Left colon (tissue), 2 donors: ENCODE data around the gene SASS6. TPM values are rescaled to one million over a fixed set of nuclear protein-coding genes. Genes with fewer than 3 reads are reported as not detected.
"Not testable (repeated sequence)": the region's sequence is repeated elsewhere in the genome, so short reads cannot be mapped to it uniquely, and the experiment has no call there.

Source experiments
- ATAC-seq: fragments of 200-7000 bp; cut with Tn5 transposase; one replicate; pipeline ENCODE4 v1.9.1; 2020; ENCODE audit warnings: mild to moderate bottlenecking, moderate library complexity
- DNase-seq, 2 donors: peaks; one replicate each; pipeline ENCODE4 v3.0.0-alpha.2; 2020
- intact Hi-C, 2 donors: fragments of 100-400 bp; cut with DNase I in 1 of 2; cut with micrococcal nuclease in 1 of 2; formaldehyde crosslinking; loops; one replicate each; pipeline versions ENCODE4 v1.11.2 to v1.14.0; 2022; cut with DNase I, micrococcal nuclease
- total RNA-seq, 2 donors: library from RNA; stranded (reverse); fragmentation: NEBNext Ultra II Directional; extraction: Animal tissue kit (Norgen Biotek cat#: 25700); gene quantifications; one replicate each; pipeline ENCODE4 v1.2.1, GENCODE V29; 2021
- donor health status: DM: no; HTN: no; CAD: no.
- donor health status: DM: yes; HTN: yes; CAD: no.

The SASS6 gene
- total RNA-seq, 2 donors from 2014 or later = 2.7 to 3.8 TPM

- no peak for ATAC-seq
- DNase-seq = no peak
- intact Hi-C loops = no loop called here
Observed at GRCh38 chr1:100053727-100054126, 79.0 kb downstream of the SASS6 start.

GRCh38 chr1:100053119-100053518, 79.6 kb downstream of the SASS6 start:
- intact Hi-C loops = no loop called here
- DNase-seq (no peak), ATAC-seq (no peak)

- intact Hi-C loops = no loop called here
- ATAC-seq (no peak), DNase-seq (no peak)
Observed at GRCh38 chr1:100051893-100052292, 80.8 kb downstream of the SASS6 start.

GRCh38 chr1:100051401-100051800, 81.3 kb downstream of the SASS6 start:
- intact Hi-C loops = no loop called here
- ATAC-seq (no peak), DNase-seq (no peak)

GRCh38 chr1:100050139-100050538, 82.6 kb downstream of the SASS6 start:
- ATAC-seq (no peak), DNase-seq (no peak)
- intact Hi-C loops = no loop called here

- ATAC-seq, intact Hi-C loops, DNase-seq: not testable (repeated sequence)
Observed at GRCh38 chr1:100047235-100047708, 85.5 kb downstream of the SASS6 start.

- no peak for ATAC-seq
- DNase-seq = no peak
- intact Hi-C loops = no loop called here
Observed at GRCh38 chr1:100045206-100045605, 87.5 kb downstream of the SASS6 start.

GRCh38 chr1:100039591-100039990, 93.1 kb downstream of the SASS6 start:
- DNase-seq = no peak
- ATAC-seq = no peak
- intact Hi-C loops = no loop called here

- peak; percentile 58 for ATAC-seq
- DNase-seq = peak; percentile 76 to 78
- intact Hi-C loops = no loop called here
Observed at GRCh38 chr1:100038660-100039287, 94.0 kb downstream of the SASS6 start.

- ATAC-seq = peak; percentile 92
- intact Hi-C loops = no loop called here
- DNase-seq = peak; percentile 86 to 94
Observed at GRCh38 chr1:100037927-100038659, 94.6 kb downstream of the SASS6 start.

GRCh38 chr1:100037656-100037926, 95.1 kb downstream of the SASS6 start:
- ATAC-seq = no peak
- no peak for DNase-seq
- intact Hi-C loops = no loop called here

GRCh38 chr1:100036718-100037655, 95.7 kb downstream of the SASS6 start:
- intact Hi-C loops = no loop called here
- DNase-seq = peak in 1 of 2 donors; percentile 18

GRCh38 chr1:100035214-100035613, 97.5 kb downstream of the SASS6 start:
- ATAC-seq = no peak
- DNase-seq = no peak
- intact Hi-C loops = no loop called here

More at GRCh38 chr1:100036718-100037655, 95.7 kb downstream of the SASS6 start:
- peak; percentile 28 for ATAC-seq

- ATAC-seq = no peak
- intact Hi-C loops = no loop called here
Observed at GRCh38 chr1:100034470-100034869, 98.3 kb downstream of the SASS6 start.

More at GRCh38 chr1:100034470-100034869, 98.3 kb downstream of the SASS6 start:
- DNase-seq = no peak

Other genes with a start within 250 kb of the SASS6 start
- 100 to 1,000 TPM; 180 to 192 TPM for gene SLC35A3, start 162.9 kb downstream of the SASS6 start, total RNA-seq
- 10 to 100 TPM in 1 of 2 donors, 1 to 10 TPM in 1; 8.9 to 11.5 TPM for gene TRMT13, start 233 bp upstream of the SASS6 start, total RNA-seq
- gene LRRC39, start 45.3 kb upstream of the SASS6 start, total RNA-seq = under 1 TPM in 1 of 2 donors, not detected in 1; 0.40 TPM
- gene DBT, start 116.9 kb upstream of the SASS6 start, total RNA-seq = 10 to 100 TPM; 13.8 to 14.5 TPM
- gene RTCA, start 133.3 kb upstream of the SASS6 start, total RNA-seq = 10 to 100 TPM; 37.1 to 40.5 TPM
- 10 to 100 TPM; 19.1 to 23.9 TPM for gene CDC14A, start 219.6 kb upstream of the SASS6 start, total RNA-seq